ENCODE results near the gene HSDL1.

Gene HSDL1

DNA sequence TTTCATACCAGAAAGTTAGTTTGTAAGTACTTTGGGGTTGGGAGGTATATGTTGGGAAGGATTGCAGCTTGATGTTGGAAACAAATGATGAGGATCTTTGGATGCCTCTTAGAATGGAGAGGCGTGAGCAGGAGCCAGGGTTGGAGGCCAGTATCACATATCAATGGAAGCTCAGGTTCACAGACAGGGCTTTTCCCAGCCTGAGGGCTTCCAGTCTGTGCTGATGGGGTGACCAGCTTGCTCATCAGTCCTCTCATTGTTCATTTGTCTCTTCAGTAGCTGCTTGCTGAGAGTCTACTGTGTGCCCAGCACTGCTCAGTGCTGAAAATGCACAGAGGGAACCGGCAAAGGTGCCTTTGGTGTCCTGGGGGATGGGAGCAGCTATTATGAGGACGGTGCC is 5.9 kb upstream of the HSDL1 start:
- H3K4me3 ChIP-seq (ENCODE audit: low read depth, low read length) = no peak overlapping the region
- TF ChIP-seq, protein P1, sequence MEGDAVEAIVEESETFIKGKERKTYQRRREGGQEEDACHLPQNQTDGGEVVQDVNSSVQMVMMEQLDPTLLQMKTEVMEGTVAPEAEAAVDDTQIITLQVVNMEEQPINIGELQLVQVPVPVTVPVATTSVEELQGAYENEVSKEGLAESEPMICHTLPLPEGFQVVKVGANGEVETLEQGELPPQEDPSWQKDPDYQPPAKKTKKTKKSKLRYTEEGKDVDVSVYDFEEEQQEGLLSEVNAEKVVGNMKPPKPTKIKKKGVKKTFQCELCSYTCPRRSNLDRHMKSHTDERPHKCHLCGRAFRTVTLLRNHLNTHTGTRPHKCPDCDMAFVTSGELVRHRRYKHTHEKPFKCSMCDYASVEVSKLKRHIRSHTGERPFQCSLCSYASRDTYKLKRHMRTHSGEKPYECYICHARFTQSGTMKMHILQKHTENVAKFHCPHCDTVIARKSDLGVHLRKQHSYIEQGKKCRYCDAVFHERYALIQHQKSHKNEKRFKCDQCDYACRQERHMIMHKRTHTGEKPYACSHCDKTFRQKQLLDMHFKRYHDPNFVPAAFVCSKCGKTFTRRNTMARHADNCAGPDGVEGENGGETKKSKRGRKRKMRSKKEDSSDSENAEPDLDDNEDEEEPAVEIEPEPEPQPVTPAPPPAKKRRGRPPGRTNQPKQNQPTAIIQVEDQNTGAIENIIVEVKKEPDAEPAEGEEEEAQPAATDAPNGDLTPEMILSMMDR (IDR thresholded peaks at IDR 0.05; ENCODE audit: low read depth, low read length) = no peak

DNA sequence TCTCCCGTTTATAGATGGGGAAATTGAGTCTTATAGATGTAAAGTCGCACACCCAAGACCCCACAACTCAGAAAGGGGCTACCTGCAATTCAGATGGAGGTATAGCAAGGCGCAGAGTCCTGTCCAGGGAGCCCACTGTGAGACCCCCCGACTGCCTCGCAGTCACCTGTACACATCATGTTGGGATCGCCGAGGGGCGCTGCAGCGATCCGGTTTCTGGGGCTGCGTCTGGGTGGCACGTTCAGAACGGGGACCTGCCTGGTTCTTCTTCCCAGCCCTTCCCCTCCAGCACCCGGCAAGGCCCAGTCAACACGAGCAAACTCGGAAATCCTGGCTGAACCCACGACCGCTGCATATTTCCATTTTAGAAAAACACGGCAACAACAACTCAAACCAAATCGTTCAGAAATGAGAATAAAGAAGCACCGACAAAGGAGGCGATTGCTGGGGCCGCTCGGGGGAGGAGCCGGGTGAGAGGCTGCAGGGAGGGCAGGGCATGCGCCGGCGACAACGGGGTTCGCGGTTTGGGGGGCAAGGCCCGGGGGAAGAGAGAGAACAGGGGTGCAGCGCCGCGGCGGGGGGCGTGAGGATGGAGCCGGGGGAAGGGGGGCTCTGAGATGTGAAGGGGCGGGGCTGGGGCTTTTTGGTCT is 643 bp downstream of the HSDL1 start:
- peak overlapping the region; percentile 71 for H3K4me3 ChIP-seq (ENCODE audit: low read depth, low read length)
- TF ChIP-seq, protein P1 (IDR thresholded peaks at IDR 0.05; ENCODE audit: low read depth, low read length) = no peak

DNA sequence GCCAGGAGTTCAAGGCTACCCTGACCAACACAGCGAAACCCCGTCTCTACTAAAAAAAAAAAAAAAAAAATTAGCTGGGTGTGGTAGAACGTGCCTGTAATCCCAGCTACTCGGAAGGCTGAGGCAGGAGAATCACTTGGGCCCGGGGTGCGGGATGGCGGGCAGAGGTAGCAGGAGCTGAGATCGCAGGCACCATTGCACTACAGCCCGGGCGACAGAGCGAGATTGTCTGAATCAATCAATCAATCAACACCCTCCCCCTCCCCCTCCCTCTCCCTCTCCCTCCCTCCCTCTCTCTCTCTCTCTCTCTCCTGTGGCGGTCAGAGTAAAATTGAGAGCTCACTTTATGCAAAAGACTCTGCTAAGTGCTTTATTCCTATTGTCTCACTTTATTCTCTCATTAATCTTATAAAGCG is 1.2 kb downstream of the HSDL1 start:
- peak overlapping the region; percentile 71 for H3K4me3 ChIP-seq (ENCODE audit: low read depth, low read length)
- TF ChIP-seq, protein P1 (IDR thresholded peaks at IDR 0.05; ENCODE audit: low read depth, low read length) = no peak

DNA sequence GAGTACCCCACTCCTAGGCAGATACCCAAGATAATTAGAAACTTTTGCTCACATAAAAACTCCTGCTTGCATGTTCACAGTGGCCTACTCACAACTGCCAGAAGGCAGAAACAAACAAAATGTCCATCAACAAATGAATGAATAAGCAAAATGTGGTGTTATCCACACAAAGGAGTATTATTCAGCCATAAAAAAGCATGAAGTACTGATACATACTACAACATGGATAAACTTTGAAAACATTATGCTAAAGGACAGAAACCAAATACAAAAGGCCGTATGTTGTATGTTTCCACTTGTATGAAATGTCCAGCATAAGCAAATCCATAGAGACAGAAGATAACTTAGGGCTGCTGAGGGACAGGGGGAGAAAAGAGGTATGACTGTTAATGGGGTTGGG is 1.9 kb downstream of the HSDL1 start:
- no peak overlapping the region for H3K4me3 ChIP-seq (ENCODE audit: low read depth, low read length)

DNA sequence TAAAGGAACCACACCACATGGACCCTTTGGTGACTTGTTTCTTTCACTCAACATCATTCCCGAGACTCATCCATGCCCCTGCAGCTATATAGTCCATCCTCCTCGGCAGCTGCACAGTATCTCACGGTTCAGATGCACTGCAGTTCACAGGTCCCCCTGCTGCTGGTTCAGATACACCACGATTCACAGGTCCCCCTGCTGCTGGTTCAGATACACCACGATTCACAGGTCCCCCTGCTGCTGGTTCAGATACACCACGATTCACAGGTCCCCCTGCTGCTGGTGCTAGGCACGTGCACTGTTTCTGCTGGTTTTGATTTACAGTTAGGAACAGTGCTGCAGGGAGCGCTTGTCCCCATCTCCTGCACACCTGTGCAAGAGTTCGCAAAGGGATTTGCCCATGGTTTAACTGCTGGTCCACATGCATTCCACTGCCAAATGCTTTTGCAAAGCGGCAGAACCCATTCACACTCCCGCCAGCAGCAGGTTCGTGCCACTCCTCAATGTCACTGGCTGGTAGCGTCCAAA is 3.8 kb downstream of the HSDL1 start:
- H3K4me3 ChIP-seq (ENCODE audit: low read depth, low read length) = no peak overlapping the region
- TF ChIP-seq, protein P1 (IDR thresholded peaks at IDR 0.05; ENCODE audit: low read depth, low read length) = no peak

More for the DNA sequence above, 1.9 kb downstream of the HSDL1 start:
- TF ChIP-seq, protein P1 (IDR thresholded peaks at IDR 0.05; ENCODE audit: low read depth, low read length) = no peak

DNA sequence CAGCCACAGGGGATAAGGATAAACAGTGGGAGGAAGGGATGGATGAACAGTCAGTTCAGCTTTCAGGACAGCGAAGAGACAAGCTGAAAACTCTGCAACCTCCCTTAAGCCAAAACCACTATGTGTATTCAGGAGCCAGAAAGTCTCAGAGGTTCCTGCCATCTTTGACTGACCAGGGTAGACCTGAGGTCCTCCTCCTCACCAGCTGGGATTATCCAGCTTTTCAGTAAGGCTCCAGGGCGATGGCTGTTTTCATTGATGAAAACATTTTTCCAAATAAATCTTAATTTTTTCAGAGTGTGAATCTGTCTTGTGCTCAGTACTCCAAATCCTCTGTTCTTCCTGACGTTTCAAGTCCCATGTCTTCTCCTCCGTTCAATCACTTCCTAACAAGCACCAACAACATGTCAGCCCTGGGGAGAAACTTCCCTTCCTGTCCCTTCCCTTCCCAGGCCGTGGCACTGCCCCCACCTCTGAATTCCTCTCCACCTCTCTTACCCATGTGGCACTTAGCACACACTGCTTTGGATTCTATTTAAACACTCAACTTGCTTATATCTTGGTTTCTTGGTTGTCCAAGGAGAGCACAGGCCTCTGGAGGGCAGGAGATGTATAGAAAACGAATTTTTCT is 5.2 kb downstream of the HSDL1 start:
- H3K4me3 ChIP-seq (ENCODE audit: low read depth, low read length) = no peak overlapping the region
- TF ChIP-seq, protein P1 (IDR thresholded peaks at IDR 0.05; ENCODE audit: low read depth, low read length) = no peak
